ENCODE results near the gene ZNF560.

The ZNF560 gene

DNA sequence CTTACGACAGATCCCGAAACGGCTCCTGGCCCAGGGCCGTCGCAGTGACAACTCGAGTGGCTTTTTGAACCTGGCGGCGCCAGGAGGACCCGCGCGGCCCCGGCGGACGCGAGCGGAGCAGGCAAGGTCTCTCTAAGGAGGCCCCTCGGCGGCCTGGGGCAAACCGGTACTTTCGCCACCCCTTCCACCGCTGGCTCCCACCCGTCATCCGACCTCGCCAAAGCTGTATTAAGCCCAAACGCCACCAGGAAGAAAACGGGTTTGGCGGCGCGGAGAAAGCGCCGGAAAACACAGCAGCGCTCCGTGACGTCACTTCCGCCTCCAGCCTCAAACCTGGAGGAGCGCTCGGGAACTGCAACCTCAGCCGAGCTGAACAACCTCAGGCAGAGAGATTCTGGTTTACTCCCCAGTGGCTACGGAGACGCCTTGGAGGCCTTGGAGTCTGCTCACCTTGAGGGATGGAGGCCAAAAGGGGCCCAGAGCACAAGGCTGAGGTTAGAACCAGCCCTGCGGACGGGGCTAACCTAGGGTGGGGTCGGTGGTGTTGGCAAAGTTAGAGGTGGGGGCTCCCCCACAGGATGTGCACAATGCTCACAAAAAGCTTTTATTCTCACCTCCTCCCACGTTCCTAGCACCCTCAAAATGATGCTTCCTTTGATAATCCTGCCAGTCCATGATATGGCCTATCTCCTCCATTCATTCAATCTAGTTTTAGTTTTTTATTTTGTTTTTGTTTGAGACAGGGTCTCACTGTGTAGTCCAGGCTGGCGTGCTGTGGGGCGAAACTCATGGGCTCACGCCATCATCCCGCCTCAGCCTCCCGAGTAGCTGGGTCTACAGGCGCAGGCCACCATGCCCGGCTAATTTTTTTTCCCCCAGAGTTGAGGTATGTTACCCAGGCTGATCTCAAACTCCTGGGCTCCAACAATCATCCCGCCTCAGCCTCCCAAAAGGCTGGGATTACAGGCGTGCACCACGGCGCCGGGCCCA is 62.8 kb downstream of the ZNF560 start, which contains the start of gene ZNF266:
Gene ZNF266 (minus strand): TSS at position 295 of the 990 bp plus-strand sequence. CDS start 15,484 bp downstream, outside the sequence.
- DNase-seq = peak; percentile 88

GRCh38 chr19:9431475-9431874 is 66.9 kb downstream of the ZNF560 start:
- peak; percentile 54 for DNase-seq

DNA sequence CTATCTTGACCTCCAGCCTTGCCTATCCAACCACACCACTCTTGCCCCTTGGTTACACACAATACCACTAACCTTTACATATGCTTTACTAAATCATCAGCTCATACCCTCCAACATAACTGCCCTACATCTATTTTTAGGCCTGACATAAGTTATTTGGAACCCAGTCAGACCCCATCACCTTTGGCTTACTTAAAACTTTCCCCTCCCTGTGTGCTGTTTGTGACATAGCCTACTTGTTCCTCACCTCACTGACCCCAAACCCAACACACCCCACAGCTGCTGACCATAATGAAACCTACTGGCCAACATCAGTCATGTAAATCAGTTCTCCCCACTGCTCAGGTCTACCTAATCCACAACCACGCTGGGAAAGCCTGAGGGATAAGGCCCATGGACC is 68.0 kb downstream of the ZNF560 start:
- no peak for DNase-seq

GRCh38 chr19:9427941-9428340 is 70.5 kb downstream of the ZNF560 start:
- DNase-seq = no peak
